ENCODE data around the gene HMGN5.

Gene HMGN5

DNA sequence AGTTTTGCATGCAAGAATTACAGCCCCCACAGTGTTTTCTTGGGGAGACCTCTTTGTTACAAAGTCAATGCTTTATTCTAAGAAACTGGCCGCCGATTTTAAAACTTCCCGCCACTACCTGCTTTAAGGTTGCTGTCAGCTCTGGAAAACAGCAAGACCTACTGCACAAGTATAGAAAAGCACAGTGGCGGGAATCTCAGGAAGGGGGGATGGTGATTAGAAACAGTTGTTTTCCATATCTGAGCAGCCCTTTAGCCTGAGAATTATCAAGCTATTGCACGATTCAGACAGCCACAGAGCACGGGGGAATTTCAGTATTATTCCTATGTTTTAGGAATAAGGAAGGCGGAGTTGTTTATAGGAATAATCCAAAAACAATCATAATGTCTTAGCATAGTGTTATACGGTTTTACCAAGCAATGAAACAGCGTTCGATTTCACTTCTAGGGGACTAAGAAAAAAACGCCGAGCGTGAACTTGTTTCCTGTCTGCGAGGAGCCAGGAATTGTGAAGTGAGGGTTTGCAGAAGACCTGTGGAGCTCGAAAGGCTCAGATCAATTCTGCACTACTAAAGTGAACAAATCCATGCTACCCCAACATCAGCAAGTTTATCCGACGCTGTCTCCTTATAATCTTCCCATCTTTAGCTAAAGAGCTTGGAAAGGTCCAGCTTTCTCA lies 81.3 kb downstream of the HMGN5 start:
- no peak for DNase-seq

DNA sequence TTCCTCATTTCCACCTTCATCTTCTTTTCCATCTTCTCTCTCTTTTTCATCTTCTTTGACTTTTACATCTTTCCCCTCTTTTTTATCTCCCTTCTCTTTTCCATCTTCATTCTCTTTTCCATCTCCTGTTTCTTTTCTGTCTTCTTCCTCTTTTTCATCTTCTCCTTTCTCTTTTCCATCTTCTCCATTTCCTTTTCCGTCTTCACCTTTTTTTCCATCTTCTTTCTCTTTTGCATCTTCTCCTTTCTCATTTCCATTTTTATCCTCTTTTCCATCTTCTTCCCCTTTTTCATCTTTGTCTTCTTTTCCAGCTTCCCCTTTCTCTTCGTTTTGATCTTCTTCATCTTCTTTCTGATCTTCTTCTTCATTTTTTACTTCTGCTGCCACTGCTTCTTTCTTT lies 87.0 kb downstream of the HMGN5 start:
- no peak for DNase-seq

DNA sequence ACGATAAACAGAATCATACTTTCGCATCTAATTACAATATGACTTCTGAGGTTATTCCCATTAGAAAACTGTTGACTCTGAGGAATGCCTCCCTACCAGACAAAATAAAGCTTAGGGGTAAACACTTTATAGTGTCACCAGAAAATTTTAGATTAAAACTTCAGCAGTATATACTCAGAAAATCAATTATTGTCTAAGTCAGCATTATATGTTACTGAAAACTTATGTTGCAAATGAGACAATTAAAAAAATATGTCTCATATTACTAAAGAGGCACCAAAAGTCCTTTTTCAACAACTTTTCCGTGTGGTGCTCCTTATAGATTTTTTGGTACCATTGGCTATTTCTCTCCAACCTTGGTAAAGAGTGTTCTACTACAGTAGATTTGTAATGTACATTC lies 91.4 kb downstream of the HMGN5 start:
- no peak for DNase-seq

DNA sequence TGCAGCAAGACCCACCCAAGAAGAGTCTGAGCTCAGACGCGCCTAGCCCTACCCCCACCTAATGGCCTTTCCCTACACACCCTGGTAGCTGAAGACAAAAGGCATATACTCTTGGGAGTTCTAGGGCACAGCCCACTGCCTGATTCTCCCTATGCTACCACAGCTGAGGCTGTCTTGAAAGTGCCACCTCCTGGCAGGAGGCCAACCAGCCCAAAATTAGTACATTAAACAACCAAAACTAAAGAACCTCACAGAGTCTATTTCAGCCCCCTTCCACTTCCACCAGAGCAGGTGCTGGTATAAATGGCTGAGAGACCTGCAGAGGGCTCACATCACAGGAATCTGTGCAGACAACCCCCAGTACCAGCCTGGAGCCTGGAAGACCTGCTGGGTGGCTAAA lies 119.1 kb downstream of the HMGN5 start:
- no peak for DNase-seq

Data from activated T-cell treated with anti-CD3 and anti-CD28 coated beads, Interleukin-2, amount 50 U/mL, for 48 hours (primary cell).